ENCODE data around the gene GRK1. TPM values are rescaled to one million over a fixed set of nuclear protein-coding genes. Genes with fewer than 3 reads are reported as not detected.

GRK1 gene
- total and polyA plus RNA-seq, 2 experiments from 2014 or later = not detected

DNA sequence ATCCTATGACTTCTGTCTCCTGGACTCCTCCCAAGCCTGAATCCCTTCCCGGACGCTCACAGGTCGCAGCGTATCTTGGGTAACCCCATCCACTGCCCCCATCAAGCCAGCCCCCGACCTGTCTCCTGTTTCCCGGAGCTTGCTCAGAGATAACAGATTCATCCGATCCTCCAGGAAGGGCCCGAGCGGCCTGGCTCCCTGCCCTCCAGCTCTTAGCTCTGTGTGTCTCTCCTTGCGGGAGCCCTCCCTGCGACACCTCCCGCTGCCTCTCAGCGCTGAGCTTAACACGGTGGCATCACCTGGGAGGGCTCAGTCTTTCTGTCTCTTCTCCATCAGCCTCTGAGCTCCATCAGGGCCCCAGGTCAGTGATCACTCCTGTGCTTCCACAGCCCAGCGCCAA lies 87.7 kb downstream of the GRK1 start:
- Mint-ChIP-seq H3K4me3 (no peak overlapping the region), H3K9me3 (peaks cover 18% of the 10 kb centered on the region), H3K36me3 (ENCODE audit: low read depth) (peaks cover 14% of the 10 kb centered on the region; the same call in 2 of the 3 replicates), H3K4me1 (peaks cover 7% of the 10 kb centered on the region; the same call in 2 of the 3 replicates), H3K27ac (no peak overlapping the region), H3K27me3 (ENCODE audit: insufficient read depth, low read depth, poor library complexity) (peaks cover 23% of the 10 kb centered on the region)
- no peak overlapping the region for H2AFZ ChIP-seq
- peaks cover 29% of the 10 kb centered on the region for H3F3A ChIP-seq (replicated peaks; ENCODE audit: low read depth)
- no peaks in the 10 kb centered on the region for H3K79me2 ChIP-seq (replicated peaks; ENCODE audit: insufficient read depth)
- ATAC-seq (no peak), DNase-seq (ENCODE audit: low spot score) (no peak)
- peaks cover 20% of the 10 kb centered on the region for H3K27me3 ChIP-seq (ENCODE audit: insufficient read depth)
- TF ChIP-seq, protein P1, sequence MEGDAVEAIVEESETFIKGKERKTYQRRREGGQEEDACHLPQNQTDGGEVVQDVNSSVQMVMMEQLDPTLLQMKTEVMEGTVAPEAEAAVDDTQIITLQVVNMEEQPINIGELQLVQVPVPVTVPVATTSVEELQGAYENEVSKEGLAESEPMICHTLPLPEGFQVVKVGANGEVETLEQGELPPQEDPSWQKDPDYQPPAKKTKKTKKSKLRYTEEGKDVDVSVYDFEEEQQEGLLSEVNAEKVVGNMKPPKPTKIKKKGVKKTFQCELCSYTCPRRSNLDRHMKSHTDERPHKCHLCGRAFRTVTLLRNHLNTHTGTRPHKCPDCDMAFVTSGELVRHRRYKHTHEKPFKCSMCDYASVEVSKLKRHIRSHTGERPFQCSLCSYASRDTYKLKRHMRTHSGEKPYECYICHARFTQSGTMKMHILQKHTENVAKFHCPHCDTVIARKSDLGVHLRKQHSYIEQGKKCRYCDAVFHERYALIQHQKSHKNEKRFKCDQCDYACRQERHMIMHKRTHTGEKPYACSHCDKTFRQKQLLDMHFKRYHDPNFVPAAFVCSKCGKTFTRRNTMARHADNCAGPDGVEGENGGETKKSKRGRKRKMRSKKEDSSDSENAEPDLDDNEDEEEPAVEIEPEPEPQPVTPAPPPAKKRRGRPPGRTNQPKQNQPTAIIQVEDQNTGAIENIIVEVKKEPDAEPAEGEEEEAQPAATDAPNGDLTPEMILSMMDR (conservative IDR thresholded peaks at IDR 0.05; ENCODE audit: low read depth in 2 of 2) = no peak
- no peak for TF ChIP-seq EZH2phosphoT487 (IDR thresholded peaks at IDR 0.05; ENCODE audit: unreplicated experiment)
- TF ChIP-seq JUNB (IDR thresholded peaks at IDR 0.05; ENCODE audit: unreplicated experiment) = no peak
- TF ChIP-seq ZNF331 (CRISPR knock-in tag; IDR thresholded peaks at IDR 0.05; ENCODE audit: low read depth) = no peak
- TF ChIP-seq ZNF462 (CRISPR knock-in tag; IDR thresholded peaks at IDR 0.05) = no peak
- TF ChIP-seq STAT1 (IDR thresholded peaks at IDR 0.05; ENCODE audit: unreplicated experiment) = no peak
- no peak for TF ChIP-seq POLR2AphosphoS5 (IDR thresholded peaks at IDR 0.05; ENCODE audit: low read depth)
- TF ChIP-seq ETS1 (IDR thresholded peaks at IDR 0.05) = no peak
- TF ChIP-seq EZH2 (IDR thresholded peaks at IDR 0.05; ENCODE audit: low read depth, unreplicated experiment) = no peak
- no peak for TF ChIP-seq ZNF114 (CRISPR knock-in tag; IDR thresholded peaks at IDR 0.05)
- no peak for TF ChIP-seq NANOG (IDR thresholded peaks at IDR 0.05; ENCODE audit: borderline replicate concordance)
- no peak for TF ChIP-seq CREB1 (CRISPR knock-in tag; IDR thresholded peaks at IDR 0.05; ENCODE audit: low read depth)
- TF ChIP-seq, protein P2, sequence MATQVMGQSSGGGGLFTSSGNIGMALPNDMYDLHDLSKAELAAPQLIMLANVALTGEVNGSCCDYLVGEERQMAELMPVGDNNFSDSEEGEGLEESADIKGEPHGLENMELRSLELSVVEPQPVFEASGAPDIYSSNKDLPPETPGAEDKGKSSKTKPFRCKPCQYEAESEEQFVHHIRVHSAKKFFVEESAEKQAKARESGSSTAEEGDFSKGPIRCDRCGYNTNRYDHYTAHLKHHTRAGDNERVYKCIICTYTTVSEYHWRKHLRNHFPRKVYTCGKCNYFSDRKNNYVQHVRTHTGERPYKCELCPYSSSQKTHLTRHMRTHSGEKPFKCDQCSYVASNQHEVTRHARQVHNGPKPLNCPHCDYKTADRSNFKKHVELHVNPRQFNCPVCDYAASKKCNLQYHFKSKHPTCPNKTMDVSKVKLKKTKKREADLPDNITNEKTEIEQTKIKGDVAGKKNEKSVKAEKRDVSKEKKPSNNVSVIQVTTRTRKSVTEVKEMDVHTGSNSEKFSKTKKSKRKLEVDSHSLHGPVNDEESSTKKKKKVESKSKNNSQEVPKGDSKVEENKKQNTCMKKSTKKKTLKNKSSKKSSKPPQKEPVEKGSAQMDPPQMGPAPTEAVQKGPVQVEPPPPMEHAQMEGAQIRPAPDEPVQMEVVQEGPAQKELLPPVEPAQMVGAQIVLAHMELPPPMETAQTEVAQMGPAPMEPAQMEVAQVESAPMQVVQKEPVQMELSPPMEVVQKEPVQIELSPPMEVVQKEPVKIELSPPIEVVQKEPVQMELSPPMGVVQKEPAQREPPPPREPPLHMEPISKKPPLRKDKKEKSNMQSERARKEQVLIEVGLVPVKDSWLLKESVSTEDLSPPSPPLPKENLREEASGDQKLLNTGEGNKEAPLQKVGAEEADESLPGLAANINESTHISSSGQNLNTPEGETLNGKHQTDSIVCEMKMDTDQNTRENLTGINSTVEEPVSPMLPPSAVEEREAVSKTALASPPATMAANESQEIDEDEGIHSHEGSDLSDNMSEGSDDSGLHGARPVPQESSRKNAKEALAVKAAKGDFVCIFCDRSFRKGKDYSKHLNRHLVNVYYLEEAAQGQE (IDR thresholded peaks at IDR 0.05; ENCODE audit: unreplicated experiment) = no peak
- peaks cover 4% of the 10 kb centered on the region; the same call in 1 of the 2 replicates for H3K9me2 ChIP-seq (ENCODE audit: insufficient read depth)
- no peaks in the 10 kb centered on the region for H4K20me1 ChIP-seq (replicated peaks; ENCODE audit: insufficient read depth)
- no peak overlapping the region for H3K4me3 ChIP-seq
- no peaks in the 10 kb centered on the region for H3K36me3 ChIP-seq (ENCODE audit: insufficient read depth)
- no peak overlapping the region for H3K4me2 ChIP-seq
- H3K4me1 ChIP-seq (ENCODE audit: insufficient read depth) = peaks cover 8% of the 10 kb centered on the region; the same call in 1 of the 2 replicates
- no peak overlapping the region for H3K27ac ChIP-seq (ENCODE audit: low read depth)

Measured in GM23338 (cell line).